CD14-positive monocyte (primary cell): Measurements from ENCODE around the gene FAM3A. TPM values are rescaled to one million over a fixed set of nuclear protein-coding genes. Genes with fewer than 3 reads are reported as not detected.

ENCODE experiments used
- DNase-seq, 3 donors: peaks; one replicate each; pipeline ENCODE4 v3.0.0-alpha.2; 2011 to 2022
- H2AFZ ChIP-seq: 2 replicates; pipeline ENCODE4 v1.6.0; 2012; ENCODE audit warnings: mild to moderate bottlenecking, low read depth, low read length, inconsistent platforms; ENCODE audit not compliant: insufficient read depth, poor library complexity, severe bottlenecking
- H3K27ac ChIP-seq, 2 donors: 1 replicate in 1 of 2; 2 replicates in 1 of 2; pipeline ENCODE4 v1.5.1; 2012 to 2013; ENCODE audit warnings: low read length in 2 of 2, control low read depth in 1 of 2, inconsistent platforms in 1 of 2, low read depth in 1 of 2, mild to moderate bottlenecking in 1 of 2
- H3K27me3 ChIP-seq, 2 donors: one replicate each; pipeline versions ENCODE4 v1.6.0 to v1.6.1; 2011 to 2013; ENCODE audit warnings: low read length in 2 of 2; ENCODE audit not compliant: control insufficient read depth in 2 of 2, insufficient read depth in 2 of 2
- H3K36me3 ChIP-seq, 2 donors: replicated peaks in 1 of 2; 1 replicate in 1 of 2; 2 replicates in 1 of 2; pipeline versions ENCODE4 v1.5.1 to v1.6.1; 2012 to 2013; ENCODE audit warnings: low read length in 2 of 2, control low read depth in 1 of 2, inconsistent platforms in 1 of 2, mild to moderate bottlenecking in 1 of 2; ENCODE audit not compliant: insufficient read depth in 2 of 2, control insufficient read depth in 1 of 2
- H3K4me1 ChIP-seq, 2 donors: 1 replicate in 1 of 2; 2 replicates in 1 of 2; pipeline versions ENCODE4 v1.5.1 to v1.6.1; 2012 to 2013; ENCODE audit warnings: low read length in 2 of 2, control low read depth in 1 of 2, inconsistent platforms in 1 of 2, mild to moderate bottlenecking in 1 of 2, moderate library complexity in 1 of 2; ENCODE audit not compliant: insufficient read depth in 2 of 2, control insufficient read depth in 1 of 2
- H3K4me2 ChIP-seq: replicated peaks from 2 replicates; pipeline ENCODE3; 2012; ENCODE audit warnings: low read length, moderate library complexity, mild to moderate bottlenecking; ENCODE audit not compliant: poor library complexity, severe bottlenecking; ENCODE audit errors: extremely low read depth
- H3K4me3 ChIP-seq, 3 experiments: fragments of 200-600 bp in 1 of 3; sonication (generic) in 1 of 3; replicated peaks in 1 of 3; 1 replicate in 2 of 3; 2 replicates in 1 of 3; pipeline ENCODE4 v1.5.1; 2011 to 2013; ENCODE audit warnings: low read length in 3 of 3, mild to moderate bottlenecking in 3 of 3, control low read depth in 2 of 3, low read depth in 2 of 3, inconsistent platforms in 1 of 3, moderate library complexity in 1 of 3
- H3K79me2 ChIP-seq: 2 replicates; pipeline ENCODE4 v1.6.0; 2012; ENCODE audit warnings: mild to moderate bottlenecking, control low read depth, inconsistent platforms, low read length, moderate library complexity; ENCODE audit not compliant: insufficient read depth
- H3K9ac ChIP-seq: 2 replicates; pipeline ENCODE4 v1.6.0; 2017; ENCODE audit warnings: low read length, mild to moderate bottlenecking; ENCODE audit not compliant: insufficient read depth, poor library complexity, severe bottlenecking
- H3K9me3 ChIP-seq, 2 donors: replicated peaks in 1 of 2; 1 replicate in 1 of 2; 2 replicates in 1 of 2; pipeline versions ENCODE4 v1.5.1 to v1.6.1; 2012 to 2013; ENCODE audit warnings: low read length in 2 of 2, control low read depth in 1 of 2; ENCODE audit not compliant: control insufficient read depth in 1 of 2, insufficient read depth in 1 of 2
- H4K20me1 ChIP-seq: 2 replicates; pipeline ENCODE4 v1.6.0; 2012; ENCODE audit warnings: mild to moderate bottlenecking, low read length, control low read depth, moderate library complexity; ENCODE audit not compliant: insufficient read depth
- H3K27ac Mint-ChIP-seq, 7 donors: one replicate each; pipeline ENCODE4 v1.8.0; 2020; ENCODE audit warnings: mild to moderate bottlenecking in 7 of 7, mixed read lengths in 7 of 7, moderate library complexity in 6 of 7, inconsistent platforms in 2 of 7
- H3K27me3 Mint-ChIP-seq, 3 donors: one replicate each; pipeline ENCODE4 v1.8.0; 2021 to 2022; ENCODE audit warnings: low read depth in 3 of 3, mild to moderate bottlenecking in 3 of 3, mixed read lengths in 3 of 3, moderate library complexity in 3 of 3, inconsistent platforms in 1 of 3
- H3K36me3 Mint-ChIP-seq, 2 donors: one replicate each; pipeline ENCODE4 v1.8.0; 2020; ENCODE audit warnings: mixed read lengths in 2 of 2, inconsistent platforms in 1 of 2, mild to moderate bottlenecking in 1 of 2
- H3K4me1 Mint-ChIP-seq: one replicate; pipeline ENCODE4 v1.8.0; 2020; ENCODE audit warnings: mild to moderate bottlenecking, mixed read lengths
- H3K4me3 Mint-ChIP-seq, 2 donors: one replicate each; pipeline ENCODE4 v1.8.0; 2020; ENCODE audit warnings: mild to moderate bottlenecking in 2 of 2, mixed read lengths in 2 of 2, moderate library complexity in 1 of 2
- H3K9me3 Mint-ChIP-seq, 7 donors: one replicate each; pipeline ENCODE4 v1.8.0; 2020 to 2022; ENCODE audit warnings: mixed read lengths in 7 of 7, mild to moderate bottlenecking in 6 of 7, moderate library complexity in 6 of 7, inconsistent platforms in 2 of 7
- CTCF ChIP-seq: fragments of 200-600 bp; IDR thresholded peaks from one replicate; pipeline ENCODE4 v1.8.0; 2022; ENCODE audit warnings: antibody characterized with exemption, mild to moderate bottlenecking
- WGBS: methylation state at CpG from one replicate; pipeline ENCODE4 v1.1.5; 2013; ENCODE audit warnings: missing lambda C conversion rate; ENCODE audit not compliant: insufficient coverage; 5-methylcytosine and 5-hydroxymethylcytosine counted together
- intact Hi-C, 2 donors: fragments of 100-400 bp; cut with micrococcal nuclease; formaldehyde crosslinking; loops; one replicate each; pipeline versions ENCODE4 v1.15.0 to v1.15.1; 2023
- polyA plus RNA-seq, 3 donors: library from polyadenylated mRNA; depleted of rRNA in 1 of 3; unstranded in 2 of 3; stranded (reverse) in 1 of 3; fragments of 300-500 nt in 2 of 3; fragments of >200 nt in 1 of 3; fragmentation: Illumina TruSeq in 2 of 3; gene quantifications; 1 replicate in 2 of 3; 2 replicates in 1 of 3; pipeline ENCODE4 v1.2.3, GENCODE V29; 2012 to 2021

The FAM3A gene
- polyA plus RNA-seq, 3 donors = 14.5 to 26.5 (median 16.3) TPM

- Histone ChIP-seq H3K9me3 (no peaks in the 10 kb centered on the region), H3K27ac (no peak overlapping the region), H3K79me2 (peaks cover 16% of the 10 kb centered on the region), H4K20me1 (no peaks in the 10 kb centered on the region), H3K36me3 (peaks cover 0 to 3% of the 10 kb centered on the region in 2 donors), H3K27me3 (no peaks in the 10 kb centered on the region), H3K4me2 (no peak overlapping the region), H3K4me1 (peaks cover 40 to 52% of the 10 kb centered on the region in 2 donors), H3K4me3 (no peak overlapping the region), H2AFZ (no peak overlapping the region), H3K9ac (no peak overlapping the region)
- Mint-ChIP-seq H3K27me3 (peaks cover 0 to 18% (median 3%) of the 10 kb centered on the region in 3 donors), H3K4me3 (no peak overlapping the region), H3K9me3 (peaks cover 0 to 10% (median 5%) of the 10 kb centered on the region in 7 donors), H3K27ac (peak overlapping the region in 2 of 7 donors; percentile 20 to 59), H3K4me1 (peaks cover 29% of the 10 kb centered on the region), H3K36me3 (peaks cover 3 to 10% of the 10 kb centered on the region in 2 donors)
- no peak for TF ChIP-seq CTCF
- WGBS = 92% methylated on average over 2 of the region's 7 CpGs
- no peak for DNase-seq
- intact Hi-C loops = no loop called here
These were observed 33.2 kb downstream of the FAM3A start for GRCh38 chrX:154482786-154483185.

- WGBS = 90% methylated on average over 8 of the region's 14 CpGs
- H3K4me3 Mint-ChIP-seq = peak overlapping the region in 1 of 2 donors; percentile 27
- H3K4me1 Mint-ChIP-seq = peaks cover 27% of the 10 kb centered on the region
These were observed 34.0 kb downstream of the FAM3A start for GRCh38 chrX:154481911-154482601.

More at GRCh38 chrX:154481911-154482601, 34.0 kb downstream of the FAM3A start:
- Histone ChIP-seq H3K27ac (no peak overlapping the region), H3K4me3 (no peak overlapping the region), H3K9ac (no peak overlapping the region), H2AFZ (no peak overlapping the region), H3K9me3 (no peaks in the 10 kb centered on the region), H3K4me2 (no peak overlapping the region), H3K36me3 (peaks cover 0 to 3% of the 10 kb centered on the region in 2 donors), H4K20me1 (no peaks in the 10 kb centered on the region), H3K4me1 (peaks cover 38 to 47% of the 10 kb centered on the region in 2 donors), H3K27me3 (no peaks in the 10 kb centered on the region), H3K79me2 (peaks cover 16% of the 10 kb centered on the region)
- Mint-ChIP-seq H3K36me3 (peaks cover 0 to 6% of the 10 kb centered on the region in 2 donors), H3K27me3 (peaks cover 0 to 18% (median 3%) of the 10 kb centered on the region in 3 donors), H3K27ac (peak overlapping the region in 1 of 7 donors; percentile 59), H3K9me3 (peaks cover 0 to 6% (median 4%) of the 10 kb centered on the region in 7 donors)
- DNase-seq = no peak
- intact Hi-C loops = no loop called here
- TF ChIP-seq CTCF = no peak
